ENCODE data around the gene NUMBL.

DNA sequence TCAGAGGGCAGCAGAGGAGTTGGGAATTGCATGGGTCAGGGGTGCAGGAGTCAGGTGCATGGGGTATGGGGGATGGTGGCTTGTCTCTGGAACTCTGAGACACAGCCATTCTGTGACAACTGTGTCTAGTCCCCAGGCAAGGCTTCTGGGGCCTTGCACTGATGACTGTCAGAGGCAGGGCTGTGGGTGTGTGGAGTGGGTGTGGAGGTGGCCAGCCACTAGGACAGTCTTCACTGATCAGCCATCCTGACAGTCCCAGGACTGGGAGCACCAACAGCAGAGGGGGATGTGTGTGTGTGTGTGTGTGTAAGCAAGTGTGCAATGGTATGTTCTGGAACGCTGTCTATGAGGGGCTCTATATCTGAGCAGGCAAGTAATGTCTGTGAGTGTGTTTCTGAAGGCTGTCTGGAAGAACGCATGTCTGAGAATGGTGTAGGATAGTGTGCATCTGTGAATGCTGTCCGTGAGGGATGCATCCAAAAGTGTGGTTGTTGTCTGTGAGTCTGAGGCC is 5.4 kb downstream of the NUMBL start:
- TF ChIP-seq, protein P1, sequence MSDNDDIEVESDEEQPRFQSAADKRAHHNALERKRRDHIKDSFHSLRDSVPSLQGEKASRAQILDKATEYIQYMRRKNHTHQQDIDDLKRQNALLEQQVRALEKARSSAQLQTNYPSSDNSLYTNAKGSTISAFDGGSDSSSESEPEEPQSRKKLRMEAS (IDR thresholded peaks at IDR 0.05) = no peak
- TF ChIP-seq, protein P2, sequence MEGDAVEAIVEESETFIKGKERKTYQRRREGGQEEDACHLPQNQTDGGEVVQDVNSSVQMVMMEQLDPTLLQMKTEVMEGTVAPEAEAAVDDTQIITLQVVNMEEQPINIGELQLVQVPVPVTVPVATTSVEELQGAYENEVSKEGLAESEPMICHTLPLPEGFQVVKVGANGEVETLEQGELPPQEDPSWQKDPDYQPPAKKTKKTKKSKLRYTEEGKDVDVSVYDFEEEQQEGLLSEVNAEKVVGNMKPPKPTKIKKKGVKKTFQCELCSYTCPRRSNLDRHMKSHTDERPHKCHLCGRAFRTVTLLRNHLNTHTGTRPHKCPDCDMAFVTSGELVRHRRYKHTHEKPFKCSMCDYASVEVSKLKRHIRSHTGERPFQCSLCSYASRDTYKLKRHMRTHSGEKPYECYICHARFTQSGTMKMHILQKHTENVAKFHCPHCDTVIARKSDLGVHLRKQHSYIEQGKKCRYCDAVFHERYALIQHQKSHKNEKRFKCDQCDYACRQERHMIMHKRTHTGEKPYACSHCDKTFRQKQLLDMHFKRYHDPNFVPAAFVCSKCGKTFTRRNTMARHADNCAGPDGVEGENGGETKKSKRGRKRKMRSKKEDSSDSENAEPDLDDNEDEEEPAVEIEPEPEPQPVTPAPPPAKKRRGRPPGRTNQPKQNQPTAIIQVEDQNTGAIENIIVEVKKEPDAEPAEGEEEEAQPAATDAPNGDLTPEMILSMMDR (IDR thresholded peaks at IDR 0.05 in 2 of 3, conservative IDR thresholded peaks at IDR 0.05 in 1 of 3; ENCODE audit: borderline replicate concordance in 1 of 3, insufficient read depth in 1 of 3, low read depth in 2 of 3, low read length in 2 of 3) = no peak
- TF ChIP-seq POLR2A (IDR thresholded peaks at IDR 0.05; ENCODE audit: borderline replicate concordance, extremely low read depth, insufficient read depth, insufficient read length) (no peak), EGR1 (IDR thresholded peaks at IDR 0.05; ENCODE audit: low read depth) (no peak), POLR2AphosphoS5 (IDR thresholded peaks at IDR 0.05; ENCODE audit: low read depth, low read length) (no peak), EZH2phosphoT487 (IDR thresholded peaks at IDR 0.05; ENCODE audit: borderline replicate concordance) (no peak), EZH2 (IDR thresholded peaks at IDR 0.05) (no peak), RAD21 (IDR thresholded peaks at IDR 0.05; ENCODE audit: low read depth) (no peak), JUND (IDR thresholded peaks at IDR 0.05) (no peak), SRF (IDR thresholded peaks at IDR 0.05; ENCODE audit: low read depth) (no peak)
- TF ChIP-seq, protein P3, sequence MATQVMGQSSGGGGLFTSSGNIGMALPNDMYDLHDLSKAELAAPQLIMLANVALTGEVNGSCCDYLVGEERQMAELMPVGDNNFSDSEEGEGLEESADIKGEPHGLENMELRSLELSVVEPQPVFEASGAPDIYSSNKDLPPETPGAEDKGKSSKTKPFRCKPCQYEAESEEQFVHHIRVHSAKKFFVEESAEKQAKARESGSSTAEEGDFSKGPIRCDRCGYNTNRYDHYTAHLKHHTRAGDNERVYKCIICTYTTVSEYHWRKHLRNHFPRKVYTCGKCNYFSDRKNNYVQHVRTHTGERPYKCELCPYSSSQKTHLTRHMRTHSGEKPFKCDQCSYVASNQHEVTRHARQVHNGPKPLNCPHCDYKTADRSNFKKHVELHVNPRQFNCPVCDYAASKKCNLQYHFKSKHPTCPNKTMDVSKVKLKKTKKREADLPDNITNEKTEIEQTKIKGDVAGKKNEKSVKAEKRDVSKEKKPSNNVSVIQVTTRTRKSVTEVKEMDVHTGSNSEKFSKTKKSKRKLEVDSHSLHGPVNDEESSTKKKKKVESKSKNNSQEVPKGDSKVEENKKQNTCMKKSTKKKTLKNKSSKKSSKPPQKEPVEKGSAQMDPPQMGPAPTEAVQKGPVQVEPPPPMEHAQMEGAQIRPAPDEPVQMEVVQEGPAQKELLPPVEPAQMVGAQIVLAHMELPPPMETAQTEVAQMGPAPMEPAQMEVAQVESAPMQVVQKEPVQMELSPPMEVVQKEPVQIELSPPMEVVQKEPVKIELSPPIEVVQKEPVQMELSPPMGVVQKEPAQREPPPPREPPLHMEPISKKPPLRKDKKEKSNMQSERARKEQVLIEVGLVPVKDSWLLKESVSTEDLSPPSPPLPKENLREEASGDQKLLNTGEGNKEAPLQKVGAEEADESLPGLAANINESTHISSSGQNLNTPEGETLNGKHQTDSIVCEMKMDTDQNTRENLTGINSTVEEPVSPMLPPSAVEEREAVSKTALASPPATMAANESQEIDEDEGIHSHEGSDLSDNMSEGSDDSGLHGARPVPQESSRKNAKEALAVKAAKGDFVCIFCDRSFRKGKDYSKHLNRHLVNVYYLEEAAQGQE (IDR thresholded peaks at IDR 0.05; ENCODE audit: low read depth) = no peak

Data from HCT116 (cell line).